ENCODE measurements around the gene ADRA2B.
A peak's percentile ranks its signal among the peaks of the same experiment; 100 is the strongest.
"Not testable (repeated sequence)": the region's sequence is repeated elsewhere in the genome, so short reads cannot be mapped to it uniquely, and the experiment has no call there.

The ADRA2B gene

DNA sequence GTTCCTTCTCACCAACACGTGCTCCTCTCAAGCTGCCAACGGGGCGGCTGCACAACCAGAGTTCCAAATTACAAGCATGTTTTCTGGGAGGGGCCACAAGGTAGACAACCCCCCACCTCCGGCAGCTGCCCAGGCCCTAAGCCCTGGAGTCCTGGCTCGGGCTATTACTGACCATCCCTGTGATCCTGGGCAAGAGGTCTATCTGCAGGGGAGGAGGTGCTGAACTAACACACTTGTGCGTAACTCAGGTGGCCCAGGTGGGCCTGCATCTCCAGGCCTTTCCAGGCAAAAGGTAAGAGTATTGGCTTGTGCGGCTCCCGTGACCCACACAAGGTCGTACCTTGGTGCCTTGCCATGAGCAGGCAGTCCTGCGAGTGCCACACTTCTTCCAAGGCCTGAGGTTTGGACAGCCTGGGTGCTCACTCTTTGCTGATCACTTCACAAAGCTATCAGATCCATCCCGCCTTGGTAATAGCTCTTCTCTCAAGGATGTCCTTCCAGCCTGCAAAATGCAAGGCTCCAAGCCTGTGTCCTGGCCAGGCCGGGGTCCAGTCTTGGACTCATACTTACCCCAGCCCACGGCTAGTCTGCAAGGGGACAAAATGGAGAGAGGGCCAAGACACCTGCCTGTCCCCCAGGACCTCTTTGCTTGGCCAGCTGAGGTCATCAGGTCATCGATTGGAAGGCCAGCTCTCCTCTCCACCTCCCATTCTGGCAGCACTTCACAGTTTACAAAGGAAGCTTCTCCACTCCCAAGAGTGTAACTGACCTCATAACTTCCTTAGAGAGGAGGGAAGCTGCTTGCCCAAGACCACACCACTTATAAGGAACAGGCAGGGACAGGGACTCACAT, 33.9 kb downstream of the ADRA2B start:
- no peak overlapping the region for H3K4me3 ChIP-seq
- peak overlapping the region in 1 of 21 experiments; percentile 22 for H3K27ac ChIP-seq

- no peak overlapping the region for H3K4me3 ChIP-seq
- H3K27ac ChIP-seq, result no peak overlapping the region
These were observed 35.3 kb downstream of the ADRA2B start for GRCh38 chr2:96081042-96081441.

DNA sequence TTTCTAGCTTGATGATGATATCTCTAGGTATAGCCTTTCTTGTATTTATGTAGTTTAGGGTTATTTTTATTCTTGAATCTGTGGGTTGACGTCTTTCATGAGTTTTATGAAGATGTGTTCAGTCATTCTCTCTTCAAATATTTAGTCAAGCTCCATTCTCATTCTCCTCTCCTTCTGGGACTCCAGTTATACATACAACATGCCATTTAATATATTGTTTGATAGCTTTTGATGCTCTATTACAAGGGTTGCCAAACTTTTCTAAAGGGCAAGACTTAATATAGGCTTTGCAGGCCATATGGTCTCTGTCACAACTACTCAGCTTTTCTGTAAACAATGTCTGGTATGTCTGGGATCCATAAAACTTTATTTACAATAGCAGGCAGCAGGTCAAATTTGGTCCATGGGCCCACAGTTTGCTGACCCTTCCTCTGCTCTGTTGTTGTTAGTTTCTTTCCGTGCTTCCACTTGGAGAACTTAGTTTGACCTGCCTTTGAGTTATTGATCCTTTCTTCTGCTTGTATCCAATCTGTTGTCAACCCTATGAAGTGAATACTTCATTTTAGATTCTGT, 41.1 kb downstream of the ADRA2B start:
- no peak overlapping the region for H3K27ac ChIP-seq
- H3K4me3 ChIP-seq, result no peak overlapping the region

DNA sequence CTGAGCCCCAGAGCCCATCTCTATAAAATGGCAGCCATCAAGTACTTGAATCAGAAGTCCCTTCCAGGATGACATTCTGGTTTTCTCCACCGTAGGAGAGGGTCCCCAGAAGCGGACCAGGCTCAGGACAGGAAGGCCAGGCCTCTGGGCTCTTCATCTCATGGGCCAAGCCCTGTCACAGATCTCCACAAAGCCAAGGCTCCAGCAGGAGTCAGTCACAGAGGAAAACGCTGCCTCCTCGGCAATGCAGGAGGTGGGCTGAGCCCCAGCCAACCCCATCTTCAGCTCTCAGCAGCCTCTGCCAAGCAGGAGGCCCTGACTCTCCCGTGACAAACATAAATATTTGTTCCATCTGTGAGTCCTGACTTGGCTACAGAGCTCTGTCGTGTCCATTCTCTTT, 42.2 kb downstream of the ADRA2B start:
- Histone ChIP-seq H3K27ac (no peak overlapping the region), H3K4me3 (no peak overlapping the region)

DNA sequence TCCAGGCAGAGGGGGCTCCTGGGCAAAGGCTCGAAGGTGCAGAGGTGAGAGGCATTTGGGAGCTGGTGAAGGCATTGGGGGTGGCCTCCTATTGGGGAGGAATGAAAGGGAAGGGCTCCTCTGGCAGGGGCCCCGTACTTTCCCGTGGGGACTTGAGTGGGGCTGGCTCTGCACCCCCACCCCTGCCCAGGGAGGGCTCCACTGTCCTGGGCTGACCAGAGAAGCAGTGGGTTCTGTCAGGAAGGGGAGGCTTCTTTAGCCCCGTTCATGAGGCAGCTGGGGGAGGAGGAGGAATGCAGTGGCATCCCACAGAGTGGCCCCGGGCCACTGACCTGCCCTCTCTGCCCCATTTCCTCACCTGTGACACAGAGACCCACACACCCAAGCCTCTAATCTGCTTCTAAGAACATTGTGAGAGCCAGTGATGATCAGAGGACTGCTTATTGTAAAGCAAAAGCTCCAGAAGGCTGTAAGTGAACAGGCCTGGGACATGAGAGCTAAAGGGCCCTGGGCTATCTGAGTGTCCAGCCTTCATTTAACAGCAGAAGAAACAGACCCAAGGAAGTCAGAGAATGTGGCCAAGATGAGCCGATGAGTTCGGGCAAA, 43.1 kb downstream of the ADRA2B start:
- Histone ChIP-seq H3K4me3 (no peak overlapping the region), H3K27ac (no peak overlapping the region)

GRCh38 chr2:96072746-96073145, 43.6 kb downstream of the ADRA2B start:
- Histone ChIP-seq H3K27ac (no peak overlapping the region), H3K4me3 (no peak overlapping the region)

DNA sequence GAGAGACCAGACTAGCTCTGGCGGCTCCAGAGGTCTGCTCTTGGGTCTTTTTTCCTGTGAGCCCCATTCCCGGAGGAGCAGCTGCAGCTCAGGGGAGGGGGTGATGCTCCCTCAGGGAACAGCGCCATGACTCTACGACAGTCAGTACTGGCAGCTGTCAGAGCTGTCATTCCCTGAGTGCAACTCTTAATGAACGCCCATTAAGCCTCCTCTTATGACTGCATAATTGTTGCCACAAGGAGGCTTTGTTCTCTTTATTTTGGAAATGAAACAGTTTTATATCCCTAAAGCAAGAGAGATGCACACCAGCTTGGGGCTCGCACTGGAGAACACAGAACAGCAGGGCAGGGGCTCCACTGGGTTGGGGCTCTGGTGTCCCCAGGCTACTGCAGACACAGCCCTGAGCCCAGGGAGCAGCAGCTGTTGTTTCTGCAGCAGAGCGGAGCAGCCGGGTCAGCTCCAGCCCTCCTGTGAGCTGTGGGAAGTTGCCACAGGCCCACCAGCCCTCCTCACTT, 44.3 kb downstream of the ADRA2B start:
- not testable (repeated sequence) for H3K27ac ChIP-seq, H3K4me3 ChIP-seq

DNA sequence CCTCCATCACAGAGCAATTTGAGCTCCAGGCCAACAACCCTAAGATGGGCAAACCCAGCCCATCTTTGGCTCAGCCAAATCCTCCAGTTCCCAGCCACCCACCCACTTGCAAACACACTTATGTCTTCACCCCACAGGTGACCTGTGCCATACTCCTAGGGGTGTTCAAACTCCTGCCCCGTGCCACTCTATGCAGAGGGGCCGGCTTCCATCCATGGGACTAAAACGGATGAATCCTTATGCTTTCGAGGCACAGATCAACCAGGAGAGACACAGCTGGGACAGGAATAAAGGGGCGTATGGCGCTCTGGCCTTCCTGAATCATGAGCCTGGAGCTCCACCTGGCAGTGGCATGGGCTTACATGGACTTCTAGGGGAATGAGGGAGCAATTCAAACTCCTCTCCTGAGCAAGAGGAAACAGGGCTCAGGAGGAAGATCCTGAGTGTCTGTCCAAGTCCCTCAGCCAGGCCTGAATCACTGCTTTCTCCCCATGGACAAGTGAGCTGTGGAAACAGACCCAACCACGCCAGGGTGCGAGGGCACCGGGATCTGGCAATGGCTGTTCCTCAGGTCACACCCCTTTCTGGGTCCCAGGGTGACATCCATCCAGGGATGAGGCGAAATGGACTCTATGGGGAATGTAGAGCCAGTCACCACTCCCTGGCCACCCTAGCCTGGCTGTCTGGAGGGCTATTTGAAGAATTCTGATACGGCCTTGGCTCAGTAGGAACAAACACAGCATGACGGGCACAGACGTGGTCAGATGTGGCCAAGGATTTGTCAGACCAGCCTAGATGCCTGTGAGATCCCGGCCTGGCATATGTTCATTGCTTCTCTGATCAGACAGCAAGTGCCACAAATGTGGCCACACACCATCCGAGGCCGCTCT, 45.0 kb downstream of the ADRA2B start:
- not testable (repeated sequence) for H3K27ac ChIP-seq, H3K4me3 ChIP-seq

DNA sequence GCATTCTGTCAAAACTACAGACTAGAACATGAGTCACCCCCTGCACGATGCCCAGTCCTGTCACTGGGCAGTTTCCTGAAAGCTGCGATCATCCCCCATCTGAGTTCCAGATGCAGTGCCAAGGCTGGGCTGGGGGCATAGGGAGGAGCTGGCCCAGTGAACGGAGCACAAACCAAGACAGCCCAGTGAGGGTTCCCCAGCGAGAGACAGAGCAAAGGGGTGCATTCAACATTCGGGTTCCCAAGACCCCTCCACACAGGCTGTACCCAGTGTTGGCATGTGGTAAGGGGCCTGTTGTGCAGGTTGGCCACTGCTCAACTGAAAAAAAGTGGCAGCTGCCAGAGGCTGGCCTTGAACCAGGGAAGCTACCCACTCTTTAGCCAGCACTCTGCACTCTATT, 46.0 kb downstream of the ADRA2B start:
- H3K4me3 ChIP-seq, H3K27ac ChIP-seq: not testable (repeated sequence)

GRCh38 chr2:96069878-96070277, 46.5 kb downstream of the ADRA2B start:
- H3K27ac ChIP-seq, result not testable (repeated sequence)

GRCh38 chr2:96067902-96068581, 48.3 kb downstream of the ADRA2B start:
- H3K27ac ChIP-seq, H3K4me3 ChIP-seq: not testable (repeated sequence)

More at GRCh38 chr2:96069878-96070277, 46.5 kb downstream of the ADRA2B start:
- not testable (repeated sequence) for H3K4me3 ChIP-seq

GRCh38 chr2:96067098-96067660, 49.2 kb downstream of the ADRA2B start:
- not testable (repeated sequence) for H3K4me3 ChIP-seq

DNA sequence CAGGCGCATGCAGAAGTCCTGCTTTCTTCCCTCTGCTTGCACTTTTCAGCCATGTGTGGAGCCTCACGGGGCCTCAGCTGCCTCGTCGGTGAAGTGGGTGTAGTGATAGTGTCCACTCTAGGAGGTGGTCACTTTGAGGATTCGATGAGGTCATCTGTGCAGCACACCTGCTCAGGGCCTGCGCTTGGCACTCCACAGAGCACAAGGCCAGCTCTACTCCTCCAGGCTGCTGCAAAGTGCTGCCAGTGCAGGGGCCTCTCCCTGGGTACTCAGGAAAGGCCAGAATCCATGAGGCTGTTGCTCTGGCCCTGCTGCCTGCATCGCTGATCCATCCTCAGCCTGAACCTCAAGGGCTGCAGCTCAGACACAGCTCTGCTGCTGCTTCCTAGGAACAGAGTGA, 49.9 kb downstream of the ADRA2B start:
- H3K4me3 ChIP-seq, result not testable (repeated sequence)

More at GRCh38 chr2:96067098-96067660, 49.2 kb downstream of the ADRA2B start:
- not testable (repeated sequence) for H3K27ac ChIP-seq

GRCh38 chr2:96065954-96066353, 50.4 kb downstream of the ADRA2B start:
- not testable (repeated sequence) for H3K27ac ChIP-seq, H3K4me3 ChIP-seq

More for the DNA sequence above, 49.9 kb downstream of the ADRA2B start:
- H3K27ac ChIP-seq, result not testable (repeated sequence)

GRCh38 chr2:96065381-96065930, 50.9 kb downstream of the ADRA2B start:
- Histone ChIP-seq H3K27ac (no peak overlapping the region), H3K4me3 (no peak overlapping the region)

DNA sequence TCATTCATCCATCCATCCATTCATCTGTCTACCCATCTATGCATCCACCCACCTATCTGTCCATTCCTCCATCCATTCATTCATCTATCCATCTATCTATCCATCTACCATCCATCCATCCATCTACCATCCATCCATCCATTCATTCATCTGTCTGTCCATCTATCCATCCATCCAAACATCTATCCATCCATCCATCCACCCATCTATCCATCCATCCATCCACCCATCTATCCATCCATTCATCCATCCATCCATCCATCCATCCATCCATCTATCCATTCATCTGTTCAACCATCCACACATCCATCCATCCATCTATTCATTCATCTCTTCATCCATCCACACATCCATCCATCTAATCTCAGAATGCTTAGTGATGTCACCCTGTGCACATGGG, 51.6 kb downstream of the ADRA2B start:
- H3K4me3 ChIP-seq, H3K27ac ChIP-seq: not testable (repeated sequence)

- H3K27ac ChIP-seq, H3K4me3 ChIP-seq: not testable (repeated sequence)
These were observed 52.2 kb downstream of the ADRA2B start for GRCh38 chr2:96064047-96064675.

All from skin epidermis (tissue), 12 donors.